HG02588 (cell line): Measurements from ENCODE around the gene CRIM1.
"Not testable (repeated sequence)": the region's sequence is repeated elsewhere in the genome, so short reads cannot be mapped to it uniquely, and the experiment has no call there.

Source experiments
- ATAC-seq: cut with Tn5 transposase; IDR thresholded peaks from one replicate; pipeline ENCODE4 v1.9.1; 2021; ENCODE audit warnings: mild to moderate bottlenecking, moderate library complexity; ENCODE audit not compliant: unreplicated experiment

The CRIM1 gene

GRCh38 chr2:36355151-36355889 lies at the start of gene CRIM1:
Gene CRIM1, plus strand, starts transcription at chr2:36355778. Its CDS starts 515 bp downstream, at chr2:36356293.
- ATAC-seq, result peak; percentile 46

GRCh38 chr2:36307441-36307840 lies 48.1 kb upstream of the CRIM1 start:
- ATAC-seq, result no peak

GRCh38 chr2:36310444-36310843 lies 45.1 kb upstream of the CRIM1 start:
- ATAC-seq, result not testable (repeated sequence)

GRCh38 chr2:36318547-36318946 lies 37.0 kb upstream of the CRIM1 start:
- no peak for ATAC-seq

GRCh38 chr2:36322108-36322507 lies 33.5 kb upstream of the CRIM1 start:
- no peak for ATAC-seq

- ATAC-seq, result no peak
Measured at GRCh38 chr2:36326286-36326685, 29.3 kb upstream of the CRIM1 start.

- no peak for ATAC-seq
Measured at GRCh38 chr2:36329251-36329650, 26.3 kb upstream of the CRIM1 start.

DNA sequence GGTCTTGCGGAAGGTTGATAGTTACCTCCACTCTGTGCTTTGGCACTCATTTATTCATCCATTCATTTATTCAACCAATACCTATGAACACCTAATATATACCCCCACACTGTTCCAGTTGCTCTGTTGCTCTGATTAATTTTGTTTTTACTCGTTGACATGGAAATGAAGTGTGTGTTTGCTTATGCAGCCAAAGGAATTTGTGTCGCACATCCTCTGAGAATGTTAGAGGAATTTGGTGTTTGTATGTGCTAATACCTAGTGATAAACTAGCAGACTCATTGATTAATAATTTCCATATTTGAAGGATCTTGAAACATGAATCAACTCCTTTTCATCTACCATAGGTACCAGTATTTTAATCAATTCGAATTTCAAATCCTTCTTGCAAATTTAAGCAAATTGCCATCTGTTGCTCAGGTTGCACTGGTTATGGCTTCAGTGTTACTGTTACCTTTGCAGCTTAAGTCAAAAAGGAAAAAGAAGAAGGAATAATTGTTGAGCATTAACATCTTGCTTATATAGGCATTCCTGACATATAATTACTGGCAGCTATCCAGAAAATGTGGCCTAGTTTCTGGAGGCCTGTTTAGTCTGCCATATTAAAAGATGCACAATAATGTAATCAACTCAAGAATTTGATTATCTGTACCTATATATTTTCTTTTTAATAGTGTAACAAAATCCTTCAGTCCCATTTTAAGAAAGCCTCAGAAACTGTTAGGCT lies 25.7 kb upstream of the CRIM1 start:
- ATAC-seq, result no peak

GRCh38 chr2:36330473-36331395 lies 24.8 kb upstream of the CRIM1 start:
- ATAC-seq, result no peak

GRCh38 chr2:36333350-36334012 lies 22.1 kb upstream of the CRIM1 start:
- no peak for ATAC-seq

- ATAC-seq, result no peak
Measured at GRCh38 chr2:36335597-36335996, 20.0 kb upstream of the CRIM1 start.

GRCh38 chr2:36336321-36336720 lies 19.3 kb upstream of the CRIM1 start:
- no peak for ATAC-seq

GRCh38 chr2:36337354-36337753 lies 18.2 kb upstream of the CRIM1 start:
- no peak for ATAC-seq

- no peak for ATAC-seq
Measured at GRCh38 chr2:36338124-36338826, 17.3 kb upstream of the CRIM1 start.

DNA sequence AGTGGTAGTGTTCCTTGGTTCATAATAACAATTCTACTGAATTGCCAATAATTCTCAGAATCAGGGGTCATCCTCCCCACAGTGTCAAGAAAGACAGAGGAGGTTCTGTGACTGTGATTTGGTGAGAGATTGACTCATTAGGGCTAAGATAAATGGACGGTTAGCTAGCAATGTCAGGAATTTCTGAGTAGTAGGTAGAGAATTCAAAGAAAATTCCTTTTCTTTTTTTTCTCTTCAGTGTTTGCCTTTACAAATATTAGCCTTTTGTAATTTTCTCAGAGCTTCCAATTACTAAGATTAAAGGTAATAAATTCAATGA lies 16.8 kb upstream of the CRIM1 start:
- ATAC-seq, result no peak

GRCh38 chr2:36339607-36340218 lies 15.9 kb upstream of the CRIM1 start:
- ATAC-seq, result no peak

DNA sequence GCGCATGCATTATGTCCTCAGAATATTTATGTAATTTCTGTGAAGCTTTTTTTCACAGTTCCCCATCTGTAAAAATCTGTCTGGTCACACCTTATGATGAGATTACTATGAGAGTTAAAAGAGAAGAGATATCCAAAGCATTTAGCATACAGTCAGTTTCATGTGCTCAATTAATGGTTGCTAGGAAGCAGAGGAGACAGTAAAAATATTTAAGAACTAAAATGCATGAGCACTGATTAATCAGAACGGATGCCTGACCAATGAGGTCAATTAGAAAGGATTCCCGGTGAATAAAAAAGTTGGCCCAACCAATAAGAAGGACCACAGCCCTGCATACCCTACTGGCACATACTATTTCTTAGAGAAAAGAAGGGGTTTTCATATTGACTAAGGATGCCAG lies 12.0 kb upstream of the CRIM1 start:
- no peak for ATAC-seq

DNA sequence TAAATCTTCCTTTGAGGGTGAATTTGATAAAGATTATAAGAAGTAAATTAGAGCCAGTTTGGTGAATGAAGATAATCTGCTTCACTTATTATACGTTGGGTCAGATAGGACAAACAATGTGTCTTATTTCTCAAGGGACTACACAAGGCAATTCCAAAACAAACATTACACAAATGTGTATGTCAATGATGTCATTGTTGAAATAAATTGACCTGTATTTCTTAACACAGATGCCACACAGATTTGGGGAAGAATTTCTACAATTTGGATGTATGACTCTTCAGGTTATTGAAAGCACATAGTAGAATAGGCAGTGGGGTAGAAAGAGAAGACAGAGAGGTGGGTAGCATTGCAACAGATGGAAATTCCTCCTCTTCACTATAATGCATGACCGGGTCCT lies 6.9 kb upstream of the CRIM1 start:
- no peak for ATAC-seq

- no peak for ATAC-seq
Measured at GRCh38 chr2:36351291-36351690, 4.3 kb upstream of the CRIM1 start.
